GM23338 (cell line): ENCODE results near the gene RTP4. TPM values are rescaled to one million over a fixed set of nuclear protein-coding genes. Genes with fewer than 3 reads are reported as not detected.

Experiments used
- ATAC-seq: fragments of 200-7000 bp; cut with Tn5 transposase; 3 replicates; pipeline ENCODE4 v1.9.1; 2020
- DNase-seq: peaks from one replicate; pipeline ENCODE4 v3.0.0-alpha.2; 2015; ENCODE audit warnings: low spot score
- H2AFZ ChIP-seq: fragments of 200-600 bp; sonication (generic); 2 replicates; pipeline ENCODE4 v1.8.0; 2016; ENCODE audit warnings: antibody characterized with exemption, mild to moderate bottlenecking, moderate library complexity
- H3F3A ChIP-seq: fragments of 200-600 bp; sonication (generic); replicated peaks from 2 replicates; pipeline ENCODE4 v1.8.0; 2017; ENCODE audit warnings: antibody characterized with exemption, mixed run types, low read depth
- H3K27ac ChIP-seq: fragments of 200-600 bp; sonication (generic); 2 replicates; pipeline ENCODE4 v1.6.1; 2016; ENCODE audit warnings: low read depth
- H3K27me3 ChIP-seq: fragments of 200-600 bp; sonication (generic); 2 replicates; pipeline ENCODE4 v1.8.0; 2016; ENCODE audit warnings: mild to moderate bottlenecking, mixed run types, moderate library complexity; ENCODE audit not compliant: insufficient read depth
- H3K36me3 ChIP-seq: fragments of 200-600 bp; sonication (generic); 2 replicates; pipeline ENCODE4 v1.8.0; 2016; ENCODE audit warnings: mild to moderate bottlenecking; ENCODE audit not compliant: insufficient read depth
- H3K4me1 ChIP-seq: fragments of 200-600 bp; sonication (generic); 2 replicates; pipeline ENCODE4 v1.8.0; 2016; ENCODE audit warnings: mild to moderate bottlenecking, moderate library complexity; ENCODE audit not compliant: insufficient read depth
- H3K4me2 ChIP-seq: fragments of 200-600 bp; sonication (generic); 2 replicates; pipeline ENCODE4 v1.7.1; 2017; ENCODE audit warnings: mixed run types
- H3K4me3 ChIP-seq: fragments of 200-600 bp; sonication (generic); 2 replicates; pipeline ENCODE4 v1.6.1; 2016; ENCODE audit warnings: mixed run types
- H3K79me2 ChIP-seq: fragments of 200-600 bp; sonication (generic); replicated peaks from 2 replicates; pipeline ENCODE4 v1.8.0; 2017; ENCODE audit warnings: mild to moderate bottlenecking; ENCODE audit not compliant: insufficient read depth
- H3K9me2 ChIP-seq: fragments of 200-600 bp; sonication (generic); 2 replicates; pipeline ENCODE4 v1.8.0; 2017; ENCODE audit not compliant: insufficient read depth
- H4K20me1 ChIP-seq: fragments of 200-600 bp; sonication (generic); replicated peaks from 2 replicates; pipeline ENCODE4 v1.8.0; 2017; ENCODE audit warnings: mild to moderate bottlenecking; ENCODE audit not compliant: insufficient read depth
- H3K27ac Mint-ChIP-seq: 2 replicates; pipeline ENCODE4 v1.8.0; 2020; ENCODE audit warnings: inconsistent platforms, mild to moderate bottlenecking, moderate library complexity, mixed read lengths
- H3K27me3 Mint-ChIP-seq: 3 replicates; pipeline ENCODE4 v1.8.0; 2022; ENCODE audit warnings: low read depth, mild to moderate bottlenecking, moderate library complexity, mixed read lengths, inconsistent platforms; ENCODE audit not compliant: insufficient read depth, poor library complexity
- H3K36me3 Mint-ChIP-seq: 3 replicates; pipeline ENCODE4 v1.8.0; 2021; ENCODE audit warnings: low read depth, mild to moderate bottlenecking, inconsistent platforms, moderate library complexity, mixed read lengths
- H3K4me1 Mint-ChIP-seq: 3 replicates; pipeline ENCODE4 v1.8.0; 2020; ENCODE audit warnings: mild to moderate bottlenecking, inconsistent platforms, mixed read lengths
- H3K4me3 Mint-ChIP-seq: 3 replicates; pipeline ENCODE4 v1.8.0; 2021; ENCODE audit warnings: moderate library complexity, mild to moderate bottlenecking, inconsistent platforms, mixed read lengths
- H3K9me3 Mint-ChIP-seq: 3 replicates; pipeline ENCODE4 v1.8.0; 2020; ENCODE audit warnings: moderate library complexity, mild to moderate bottlenecking, inconsistent platforms, mixed read lengths
- CREB1 ChIP-seq: fragments of 250-450 bp; sonication (Bioruptor Pico); IDR thresholded peaks from 2 replicates; pipeline ENCODE4 v1.5.0; 2020; ENCODE audit warnings: low read depth, mild to moderate bottlenecking, moderate library complexity
- CTCF ChIP-seq, 2 experiments: fragments of 200-600 bp in 1 of 2; sonication (generic) in 1 of 2; conservative IDR thresholded peaks; 2 replicates each; pipeline versions ENCODE4 v1.5.1 to v1.6.1; 2016 to 2017; ENCODE audit warnings: antibody characterized with exemption in 2 of 2, low read depth in 2 of 2, mild to moderate bottlenecking in 2 of 2, moderate library complexity in 1 of 2
- ETS1 ChIP-seq: IDR thresholded peaks from 2 replicates; pipeline ENCODE4 v1.6.1; 2016; ENCODE audit warnings: antibody characterized with exemption
- EZH2 ChIP-seq: fragments of 200-600 bp; sonication (generic); IDR thresholded peaks from one replicate; pipeline ENCODE4 v1.8.0; 2017; ENCODE audit warnings: antibody characterized with exemption, mild to moderate bottlenecking, low read depth; ENCODE audit not compliant: unreplicated experiment
- EZH2phosphoT487 ChIP-seq: fragments of 200-600 bp; sonication (generic); IDR thresholded peaks from one replicate; pipeline ENCODE4 v1.8.1; 2018; ENCODE audit warnings: antibody characterized with exemption; ENCODE audit not compliant: unreplicated experiment
- NANOG ChIP-seq: IDR thresholded peaks from 2 replicates; pipeline ENCODE4 v1.6.1; 2016; ENCODE audit warnings: antibody characterized with exemption, borderline replicate concordance
- POLR2AphosphoS5 ChIP-seq: IDR thresholded peaks from 2 replicates; pipeline ENCODE4 v1.6.1; 2016; ENCODE audit warnings: antibody characterized with exemption, low read depth
- ZNF114 ChIP-seq: fragments of 250-450 bp; sonication (Bioruptor Pico); IDR thresholded peaks from 2 replicates; pipeline ENCODE4 v1.5.0; 2020; ENCODE audit warnings: mild to moderate bottlenecking, moderate library complexity
- ZNF331 ChIP-seq: fragments of 250-450 bp; sonication (Bioruptor Pico); IDR thresholded peaks from 2 replicates; pipeline ENCODE4 v1.5.0; 2020; ENCODE audit warnings: low read depth, mild to moderate bottlenecking, moderate library complexity
- ZNF462 ChIP-seq: fragments of 250-450 bp; sonication (Bioruptor Pico); IDR thresholded peaks from 2 replicates; pipeline ENCODE4 v1.5.0; 2020; ENCODE audit warnings: mild to moderate bottlenecking, moderate library complexity
- polyA plus RNA-seq: library from polyadenylated mRNA; unstranded; fragments of >200 nt; fragmentation: Nextera tagmentation; extraction: Ambion mirVana; gene quantifications from 2 replicates; pipeline ENCODE4 v1.2.1, GENCODE V29; 2016
- total RNA-seq: library from RNA; depleted of rRNA; stranded (reverse); fragments of >200 nt; shearing (Covaris generic); gene quantifications from 2 replicates; pipeline ENCODE4 v1.2.3, GENCODE V29; 2014
- TF ChIP-seq, protein P1 (sequence below): IDR thresholded peaks from one replicate; pipeline ENCODE4 v1.6.1; 2018; ENCODE audit warnings: antibody characterized with exemption; ENCODE audit not compliant: unreplicated experiment

Gene RTP4
- total and polyA plus RNA-seq, 2 experiments from 2014 or later: not detected

- TF ChIP-seq, protein P1, sequence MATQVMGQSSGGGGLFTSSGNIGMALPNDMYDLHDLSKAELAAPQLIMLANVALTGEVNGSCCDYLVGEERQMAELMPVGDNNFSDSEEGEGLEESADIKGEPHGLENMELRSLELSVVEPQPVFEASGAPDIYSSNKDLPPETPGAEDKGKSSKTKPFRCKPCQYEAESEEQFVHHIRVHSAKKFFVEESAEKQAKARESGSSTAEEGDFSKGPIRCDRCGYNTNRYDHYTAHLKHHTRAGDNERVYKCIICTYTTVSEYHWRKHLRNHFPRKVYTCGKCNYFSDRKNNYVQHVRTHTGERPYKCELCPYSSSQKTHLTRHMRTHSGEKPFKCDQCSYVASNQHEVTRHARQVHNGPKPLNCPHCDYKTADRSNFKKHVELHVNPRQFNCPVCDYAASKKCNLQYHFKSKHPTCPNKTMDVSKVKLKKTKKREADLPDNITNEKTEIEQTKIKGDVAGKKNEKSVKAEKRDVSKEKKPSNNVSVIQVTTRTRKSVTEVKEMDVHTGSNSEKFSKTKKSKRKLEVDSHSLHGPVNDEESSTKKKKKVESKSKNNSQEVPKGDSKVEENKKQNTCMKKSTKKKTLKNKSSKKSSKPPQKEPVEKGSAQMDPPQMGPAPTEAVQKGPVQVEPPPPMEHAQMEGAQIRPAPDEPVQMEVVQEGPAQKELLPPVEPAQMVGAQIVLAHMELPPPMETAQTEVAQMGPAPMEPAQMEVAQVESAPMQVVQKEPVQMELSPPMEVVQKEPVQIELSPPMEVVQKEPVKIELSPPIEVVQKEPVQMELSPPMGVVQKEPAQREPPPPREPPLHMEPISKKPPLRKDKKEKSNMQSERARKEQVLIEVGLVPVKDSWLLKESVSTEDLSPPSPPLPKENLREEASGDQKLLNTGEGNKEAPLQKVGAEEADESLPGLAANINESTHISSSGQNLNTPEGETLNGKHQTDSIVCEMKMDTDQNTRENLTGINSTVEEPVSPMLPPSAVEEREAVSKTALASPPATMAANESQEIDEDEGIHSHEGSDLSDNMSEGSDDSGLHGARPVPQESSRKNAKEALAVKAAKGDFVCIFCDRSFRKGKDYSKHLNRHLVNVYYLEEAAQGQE: no peak
Measured at GRCh38 chr3:187325632-187326031, 42.6 kb upstream of the RTP4 start (continued).

GRCh38 chr3:187327845-187328244 is 40.3 kb upstream of the RTP4 start:
- no peak for DNase-seq
- Histone ChIP-seq H3K4me1 (peaks cover 5% of the 10 kb centered on the region), H3K27me3 (no peaks in the 10 kb centered on the region), H3K36me3 (no peaks in the 10 kb centered on the region), H3K4me2 (no peak overlapping the region), H3F3A (no peaks in the 10 kb centered on the region), H3K27ac (no peak overlapping the region), H3K9me2 (peaks cover 22% of the 10 kb centered on the region), H3K79me2 (no peaks in the 10 kb centered on the region), H2AFZ (peak overlapping the region; percentile 78; the same call in 1 of the 2 replicates), H4K20me1 (no peaks in the 10 kb centered on the region), H3K4me3 (no peak overlapping the region)
- Mint-ChIP-seq H3K27ac (no peak overlapping the region), H3K36me3 (no peaks in the 10 kb centered on the region), H3K4me3 (no peak overlapping the region), H3K27me3 (no peaks in the 10 kb centered on the region), H3K9me3 (no peaks in the 10 kb centered on the region), H3K4me1 (peaks cover 7% of the 10 kb centered on the region)
- no peak for ATAC-seq
- TF ChIP-seq CREB1 (CRISPR knock-in tag): no peak
- TF ChIP-seq ZNF331 (CRISPR knock-in tag): no peak
- no peak for TF ChIP-seq ZNF462
- TF ChIP-seq POLR2AphosphoS5: no peak
- TF ChIP-seq CTCF (conservative IDR thresholded peaks at IDR 0.05; ENCODE audit: low read depth in 2 of 2): no peak
- no peak for TF ChIP-seq EZH2
- TF ChIP-seq EZH2phosphoT487: no peak
- TF ChIP-seq NANOG: no peak
- TF ChIP-seq ETS1: no peak
- no peak for TF ChIP-seq ZNF114 (CRISPR knock-in tag)
